ENCODE data around the gene PGF. TPM values are rescaled to one million over a fixed set of nuclear protein-coding genes. Genes with fewer than 3 reads are reported as not detected.

PGF gene
- total and polyA plus RNA-seq, 2 of the 13 experiments (the other 11 are each of a cell fraction or from before 2014, with no cell fraction given), result 10.7 to 27.5 TPM

- TF ChIP-seq HNF1B (CRISPR knock-in tag; IDR thresholded peaks at IDR 0.05), result no peak
These were observed 40.0 kb downstream of the PGF start (continued) for GRCh38 chr14:74915426-74915825.

- Histone ChIP-seq H3K36me3 (replicated peaks in 1 of 2; ENCODE audit: control insufficient read depth in 1 of 2, insufficient read depth in 2 of 2, low read length in 2 of 2) (no peaks in the 10 kb centered on the region), H3K27ac (ENCODE audit: extremely low read length, insufficient read depth, low read length) (no peak overlapping the region), H3K27me3 (ENCODE audit: control insufficient read depth in 1 of 2, insufficient read depth in 2 of 2, low read length in 2 of 2) (no peaks in the 10 kb centered on the region), H4K20me1 (ENCODE audit: insufficient read depth, low read length) (no peaks in the 10 kb centered on the region), H3K9ac (ENCODE audit: insufficient read depth, low read depth, low read length) (no peak overlapping the region), H3K4me1 (ENCODE audit: insufficient read depth, low read length) (peaks cover 11% of the 10 kb centered on the region; the same call in 1 of the 2 replicates), H3K4me2 (ENCODE audit: low read depth, low read length) (no peak overlapping the region), H2AFZ (ENCODE audit: low read length) (no peak overlapping the region), H3K79me2 (ENCODE audit: insufficient read depth, low read length) (no peaks in the 10 kb centered on the region), H3K4me3 (replicated peaks in 1 of 3; ENCODE audit: insufficient read depth in 1 of 3, low read depth in 2 of 3, low read length in 3 of 3) (no peak overlapping the region), H3K9me3 (ENCODE audit: low read length) (no peaks in the 10 kb centered on the region)
- DNase-seq (ENCODE audit: low spot score), result peak; percentile 62
- 49% methylated on average over 6 of the region's 6 CpGs for WGBS (ENCODE audit: low lambda C conversion rate)
- peak; percentile 88 for FAIRE-seq
- POLR2A ChIA-PET, result no interaction called here
- intact Hi-C loops (cut with micrococcal nuclease; ENCODE audit: unreplicated experiment) (loop anchor here (1.0 kb wide), 2 partner anchors 108 to 174 kb away; no protein-coding TSS in a partner anchor), in situ Hi-C loops (cut with HindIII; ENCODE audit: extremely low pct_ligation_motif_present, low pct_unique_long_range_greater_than_20kb) (loop anchor here (5.0 kb wide), 1 partner anchor 178 kb away; no protein-coding TSS in a partner anchor)
- no TSS peak for BruUV-seq (replicated peaks)
- ATAC-seq, result peak; percentile 87
- CTCF ChIA-PET (ENCODE audit: low intra/inter-chr PET ratio, low total read pairs), result interaction anchor here (1.0 to 4.1 kb wide), 3 partner anchors 32 to 174 kb away, joined by 3 to 44 read pairs (median 8); no protein-coding TSS in a partner anchor
- TF ChIP-seq PRDM10 (CRISPR knock-in tag; IDR thresholded peaks at IDR 0.05; ENCODE audit: low read depth) (no peak), NFATC3 (CRISPR knock-in tag; IDR thresholded peaks at IDR 0.05) (no peak), SOX6 (IDR thresholded peaks at IDR 0.05) (no peak), SOX6 (CRISPR knock-in tag; IDR thresholded peaks at IDR 0.05) (no peak), MXD4 (CRISPR knock-in tag; IDR thresholded peaks at IDR 0.05) (0 out of 2 replicates have a peak, but pooled peaks have one; percentile 34), SOX5 (CRISPR knock-in tag; IDR thresholded peaks at IDR 0.05; ENCODE audit: borderline replicate concordance) (no peak), ARID5B (CRISPR knock-in tag; IDR thresholded peaks at IDR 0.05) (no peak), ZHX1 (CRISPR knock-in tag; IDR thresholded peaks at IDR 0.05; ENCODE audit: low read depth) (no peak)
These were observed 41.3 kb downstream of the PGF start for GRCh38 chr14:74913986-74914573.
